Panc1 (cell line): ENCODE measurements around the gene RAB3IL1. TPM values are rescaled to one million over a fixed set of nuclear protein-coding genes. Genes with fewer than 3 reads are reported as not detected.

Experiments used
- ATAC-seq: fragments of 200-7000 bp; cut with Tn5 transposase; 2 replicates; pipeline ENCODE4 v1.9.1; 2020; ENCODE audit warnings: mild to moderate bottlenecking, moderate library complexity
- BruUV-seq: library from RNA; stranded (reverse); fragments of 400-500 nt; replicated peaks from 2 replicates; lab custom pipeline; 2021; lab: Mats Ljungman, UMichigan
- CTCF ChIA-PET: fragments of 300-600 bp; sonication (Branson Sonifier 250); formaldehyde crosslinking; loops from one replicate; lab custom pipeline; 2022; ENCODE audit warnings: antibody characterized with exemption; lab: Charles Lee
- POLR2A ChIA-PET: fragments of 300-600 bp; sonication (Branson Sonifier 250); formaldehyde crosslinking; loops from one replicate; lab custom pipeline; 2022; ENCODE audit warnings: antibody characterized with exemption; lab: Charles Lee
- DNase-seq: peaks from one replicate; pipeline ENCODE4 v3.0.0-alpha.2; 2010; ENCODE audit warnings: low read depth, low spot score
- H3K27ac ChIP-seq: 2 replicates; pipeline ENCODE4 v1.5.1; 2011; ENCODE audit warnings: mild to moderate bottlenecking, low read length, inconsistent platforms
- H3K27me3 ChIP-seq: fragments of 200-500 bp; sonication (Bioruptor generic); 2 replicates; pipeline ENCODE4 v1.6.0; 2014; ENCODE audit warnings: low read length, inconsistent platforms; ENCODE audit not compliant: control insufficient read depth, insufficient read depth
- H3K36me3 ChIP-seq: fragments of 200-500 bp; sonication (Bioruptor generic); 2 replicates; pipeline ENCODE4 v1.5.1; 2014; ENCODE audit warnings: inconsistent platforms, mild to moderate bottlenecking, low read length, moderate library complexity; ENCODE audit not compliant: control insufficient read depth, insufficient read depth
- H3K4me1 ChIP-seq: 2 replicates; pipeline ENCODE4 v1.5.1; 2011; ENCODE audit warnings: inconsistent platforms, mild to moderate bottlenecking, low read length, moderate library complexity; ENCODE audit not compliant: control insufficient read depth, insufficient read depth
- H3K4me3 ChIP-seq, 2 experiments: 2 replicates each; pipeline ENCODE4 v1.5.1; 2011 to 2012; ENCODE audit warnings: low read depth in 2 of 2, low read length in 2 of 2, mild to moderate bottlenecking in 2 of 2, inconsistent platforms in 1 of 2, moderate library complexity in 1 of 2
- H3K9me3 ChIP-seq: fragments of 200-500 bp; sonication (Bioruptor generic); 2 replicates; pipeline ENCODE4 v1.5.1; 2014; ENCODE audit warnings: low read depth, mild to moderate bottlenecking, inconsistent platforms, low read length, moderate library complexity; ENCODE audit not compliant: control insufficient read depth, insufficient read depth
- POLR2AphosphoS5 ChIP-seq: IDR thresholded peaks from 2 replicates; pipeline ENCODE4 v1.6.1; 2012; ENCODE audit warnings: mild to moderate bottlenecking, low read depth, low read length, moderate library complexity
- SIN3A ChIP-seq: IDR thresholded peaks from 2 replicates; pipeline ENCODE4 v1.6.1; 2012; ENCODE audit warnings: low read depth, mild to moderate bottlenecking, low read length, moderate library complexity, borderline replicate concordance; ENCODE audit not compliant: insufficient read depth
- TCF7L2 ChIP-seq: IDR thresholded peaks from 2 replicates; pipeline ENCODE4 v1.6.1; 2011; ENCODE audit warnings: mild to moderate bottlenecking, low read depth, low read length, inconsistent platforms
- in situ Hi-C: cut with HindIII; loops from 2 replicates; pipeline ENCODE4 v1.10.0; 2016; ENCODE audit warnings: low sequenced_read_pairs, low pct_unique_long_range_greater_than_20kb
- intact Hi-C: fragments of 100-400 bp; cut with micrococcal nuclease; formaldehyde crosslinking; loops from one replicate; pipeline ENCODE4 v1.10.0; 2022; ENCODE audit not compliant: unreplicated experiment
- total RNA-seq: library from RNA; stranded (reverse); gene quantifications from one replicate; pipeline ENCODE4 v1.2.1, GENCODE V29; 2021; ENCODE audit not compliant: unreplicated experiment
- TF ChIP-seq, protein P1 (sequence below): fragments of 450-650 bp; IDR thresholded peaks from 2 replicates; pipeline ENCODE4 v1.5.1; 2017; ENCODE audit warnings: mild to moderate bottlenecking
- TF ChIP-seq, protein P2 (sequence below), 2 experiments: IDR thresholded peaks; 2 replicates each; pipeline ENCODE4 v1.6.1; 2011 to 2012; ENCODE audit warnings: low read depth in 2 of 2, control low read depth in 1 of 2, low read length in 1 of 2, mild to moderate bottlenecking in 1 of 2, moderate library complexity in 1 of 2; ENCODE audit not compliant: insufficient read depth in 1 of 2

Gene RAB3IL1
- total RNA-seq, 1 experiment from 2014 or later: 8.9 TPM

DNA sequence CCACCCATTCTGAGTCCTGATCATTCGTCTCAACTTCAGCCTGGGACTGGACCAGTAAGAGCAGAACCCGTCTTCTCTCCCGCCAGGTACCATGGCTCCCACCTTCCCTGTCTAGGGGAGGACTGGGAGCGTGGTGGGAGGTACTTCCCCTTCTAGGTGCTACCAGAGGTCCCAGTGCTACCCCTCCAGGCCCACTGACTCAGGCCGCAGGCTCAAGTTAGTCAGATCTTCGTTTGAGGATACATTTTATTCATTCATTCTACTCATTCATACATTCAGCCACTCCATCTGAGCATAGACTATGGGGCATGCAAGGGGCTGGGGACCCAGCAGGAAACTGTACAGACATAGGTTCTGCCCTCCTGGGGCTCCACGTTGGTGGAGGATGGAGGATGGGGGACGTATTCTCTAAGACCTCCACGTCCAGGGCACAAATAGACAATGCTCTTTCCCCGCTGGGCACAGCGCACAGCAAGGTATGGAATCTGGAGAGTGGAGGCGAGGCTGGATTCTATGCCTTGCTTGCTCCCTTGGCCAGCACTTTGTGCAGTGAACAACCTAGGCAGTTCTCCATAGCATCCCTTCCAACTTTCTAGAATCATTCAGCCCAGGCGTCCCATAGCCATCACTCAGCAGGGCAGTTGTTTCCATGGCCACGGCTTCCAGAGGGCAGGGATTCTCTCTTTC is 1.0 kb upstream of the RAB3IL1 start:
- intact Hi-C loops (no loop called here), in situ Hi-C loops (no loop called here)
- POLR2A ChIA-PET: no interaction called here
- ATAC-seq (no peak), DNase-seq (no peak)
- Histone ChIP-seq H3K36me3 (no peaks in the 10 kb centered on the region), H3K9me3 (no peaks in the 10 kb centered on the region), H3K4me3 (no peak overlapping the region), H3K4me1 (no peaks in the 10 kb centered on the region), H3K27me3 (no peaks in the 10 kb centered on the region), H3K27ac (no peak overlapping the region)
- CTCF ChIA-PET: no interaction called here
- TF ChIP-seq SIN3A (no peak), TCF7L2 (no peak), POLR2AphosphoS5 (no peak)
- TF ChIP-seq, protein P1, sequence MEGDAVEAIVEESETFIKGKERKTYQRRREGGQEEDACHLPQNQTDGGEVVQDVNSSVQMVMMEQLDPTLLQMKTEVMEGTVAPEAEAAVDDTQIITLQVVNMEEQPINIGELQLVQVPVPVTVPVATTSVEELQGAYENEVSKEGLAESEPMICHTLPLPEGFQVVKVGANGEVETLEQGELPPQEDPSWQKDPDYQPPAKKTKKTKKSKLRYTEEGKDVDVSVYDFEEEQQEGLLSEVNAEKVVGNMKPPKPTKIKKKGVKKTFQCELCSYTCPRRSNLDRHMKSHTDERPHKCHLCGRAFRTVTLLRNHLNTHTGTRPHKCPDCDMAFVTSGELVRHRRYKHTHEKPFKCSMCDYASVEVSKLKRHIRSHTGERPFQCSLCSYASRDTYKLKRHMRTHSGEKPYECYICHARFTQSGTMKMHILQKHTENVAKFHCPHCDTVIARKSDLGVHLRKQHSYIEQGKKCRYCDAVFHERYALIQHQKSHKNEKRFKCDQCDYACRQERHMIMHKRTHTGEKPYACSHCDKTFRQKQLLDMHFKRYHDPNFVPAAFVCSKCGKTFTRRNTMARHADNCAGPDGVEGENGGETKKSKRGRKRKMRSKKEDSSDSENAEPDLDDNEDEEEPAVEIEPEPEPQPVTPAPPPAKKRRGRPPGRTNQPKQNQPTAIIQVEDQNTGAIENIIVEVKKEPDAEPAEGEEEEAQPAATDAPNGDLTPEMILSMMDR: no peak
- TF ChIP-seq, protein P2, sequence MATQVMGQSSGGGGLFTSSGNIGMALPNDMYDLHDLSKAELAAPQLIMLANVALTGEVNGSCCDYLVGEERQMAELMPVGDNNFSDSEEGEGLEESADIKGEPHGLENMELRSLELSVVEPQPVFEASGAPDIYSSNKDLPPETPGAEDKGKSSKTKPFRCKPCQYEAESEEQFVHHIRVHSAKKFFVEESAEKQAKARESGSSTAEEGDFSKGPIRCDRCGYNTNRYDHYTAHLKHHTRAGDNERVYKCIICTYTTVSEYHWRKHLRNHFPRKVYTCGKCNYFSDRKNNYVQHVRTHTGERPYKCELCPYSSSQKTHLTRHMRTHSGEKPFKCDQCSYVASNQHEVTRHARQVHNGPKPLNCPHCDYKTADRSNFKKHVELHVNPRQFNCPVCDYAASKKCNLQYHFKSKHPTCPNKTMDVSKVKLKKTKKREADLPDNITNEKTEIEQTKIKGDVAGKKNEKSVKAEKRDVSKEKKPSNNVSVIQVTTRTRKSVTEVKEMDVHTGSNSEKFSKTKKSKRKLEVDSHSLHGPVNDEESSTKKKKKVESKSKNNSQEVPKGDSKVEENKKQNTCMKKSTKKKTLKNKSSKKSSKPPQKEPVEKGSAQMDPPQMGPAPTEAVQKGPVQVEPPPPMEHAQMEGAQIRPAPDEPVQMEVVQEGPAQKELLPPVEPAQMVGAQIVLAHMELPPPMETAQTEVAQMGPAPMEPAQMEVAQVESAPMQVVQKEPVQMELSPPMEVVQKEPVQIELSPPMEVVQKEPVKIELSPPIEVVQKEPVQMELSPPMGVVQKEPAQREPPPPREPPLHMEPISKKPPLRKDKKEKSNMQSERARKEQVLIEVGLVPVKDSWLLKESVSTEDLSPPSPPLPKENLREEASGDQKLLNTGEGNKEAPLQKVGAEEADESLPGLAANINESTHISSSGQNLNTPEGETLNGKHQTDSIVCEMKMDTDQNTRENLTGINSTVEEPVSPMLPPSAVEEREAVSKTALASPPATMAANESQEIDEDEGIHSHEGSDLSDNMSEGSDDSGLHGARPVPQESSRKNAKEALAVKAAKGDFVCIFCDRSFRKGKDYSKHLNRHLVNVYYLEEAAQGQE (IDR thresholded peaks at IDR 0.05; ENCODE audit: insufficient read depth in 1 of 2, low read depth in 2 of 2, low read length in 1 of 2): no peak
- BruUV-seq: no TSS peak

DNA sequence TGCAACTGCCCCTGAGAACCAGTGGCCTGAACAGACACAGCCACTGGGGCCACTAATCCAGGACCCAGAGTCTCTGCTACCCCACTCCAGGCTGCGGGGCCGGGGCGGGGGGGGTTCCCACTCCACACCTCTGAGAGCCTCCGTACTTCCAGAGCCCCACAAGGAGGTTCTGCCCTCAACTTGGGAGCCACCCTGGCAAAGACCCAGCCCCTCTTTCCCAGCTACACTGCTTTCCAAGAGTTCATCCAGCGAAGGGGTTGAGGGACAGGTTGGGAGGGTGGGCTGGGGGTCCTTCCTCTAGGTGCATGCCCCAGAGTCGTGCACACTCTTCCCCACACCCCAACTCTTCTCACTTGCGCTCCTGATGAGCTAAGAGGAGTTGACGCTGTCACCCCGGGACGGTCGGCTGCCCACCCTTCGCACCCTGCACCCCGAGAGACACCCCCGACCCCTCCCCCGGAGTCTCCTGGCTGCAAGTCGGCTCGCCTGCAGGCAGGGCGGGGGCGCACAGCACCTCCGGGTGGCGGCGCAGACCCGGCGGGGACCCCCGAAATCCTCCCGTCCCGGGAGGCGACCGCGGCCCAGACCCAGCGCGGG is 531 bp downstream of the RAB3IL1 start:
- ChIA-PET POLR2A (interaction anchor here (0.6 kb wide), 1 partner anchor 12 kb away, joined by 8 read pairs; no protein-coding TSS in a partner anchor), CTCF (no interaction called here)
- no peak for TF ChIP-seq POLR2AphosphoS5
- TF ChIP-seq, protein P2 (IDR thresholded peaks at IDR 0.05; ENCODE audit: insufficient read depth in 1 of 2, low read depth in 2 of 2, low read length in 1 of 2): no peak
- TF ChIP-seq TCF7L2: no peak
- TF ChIP-seq, protein P1: no peak
- TF ChIP-seq SIN3A: no peak
- Histone ChIP-seq H3K4me1 (no peaks in the 10 kb centered on the region), H3K36me3 (no peaks in the 10 kb centered on the region), H3K9me3 (no peaks in the 10 kb centered on the region), H3K27ac (no peak overlapping the region), H3K27me3 (no peaks in the 10 kb centered on the region), H3K4me3 (peak overlapping the region; percentile 48 to 63)
- in situ Hi-C loops (no loop called here), intact Hi-C loops (no loop called here)
- ATAC-seq (peak; percentile 7), DNase-seq (no peak)
- BruUV-seq: no TSS peak
